ENCODE measurements around the gene GOLGA8Q. TPM values are rescaled to one million over a fixed set of nuclear protein-coding genes. Genes with fewer than 3 reads are reported as not detected.
"Not testable (repeated sequence)": the region's sequence is repeated elsewhere in the genome, so short reads cannot be mapped to it uniquely, and the experiment has no call there.

Gene GOLGA8Q, protein sequence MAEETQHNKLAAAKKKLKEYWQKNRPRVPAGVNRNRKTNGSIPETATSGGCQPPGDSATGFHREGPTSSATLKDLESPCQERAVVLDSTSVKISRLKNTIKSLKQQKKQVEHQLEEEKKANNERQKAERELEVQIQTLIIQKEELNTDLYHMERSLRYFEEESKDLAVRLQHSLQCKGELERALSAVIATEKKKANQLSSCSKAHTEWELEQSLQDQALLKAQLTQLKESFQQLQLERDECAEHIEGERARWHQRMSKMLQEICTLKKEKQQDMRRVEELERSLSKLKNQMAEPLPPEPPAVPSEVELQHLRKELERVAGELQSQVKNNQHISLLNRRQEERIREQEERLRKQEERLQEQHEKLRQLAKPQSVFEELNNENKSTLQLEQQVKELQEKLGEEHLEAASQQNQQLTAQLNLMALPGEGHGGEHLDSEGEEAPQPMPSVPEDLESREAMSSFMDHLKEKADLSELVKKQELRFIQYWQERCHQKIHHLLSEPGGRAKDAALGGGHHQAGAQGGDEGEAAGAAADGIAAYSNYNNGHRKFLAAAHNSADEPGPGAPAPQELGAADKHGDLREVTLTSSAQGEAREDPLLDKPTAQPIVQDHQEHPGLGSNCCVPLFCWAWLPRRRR
- 1.6 TPM for total RNA-seq

DNA sequence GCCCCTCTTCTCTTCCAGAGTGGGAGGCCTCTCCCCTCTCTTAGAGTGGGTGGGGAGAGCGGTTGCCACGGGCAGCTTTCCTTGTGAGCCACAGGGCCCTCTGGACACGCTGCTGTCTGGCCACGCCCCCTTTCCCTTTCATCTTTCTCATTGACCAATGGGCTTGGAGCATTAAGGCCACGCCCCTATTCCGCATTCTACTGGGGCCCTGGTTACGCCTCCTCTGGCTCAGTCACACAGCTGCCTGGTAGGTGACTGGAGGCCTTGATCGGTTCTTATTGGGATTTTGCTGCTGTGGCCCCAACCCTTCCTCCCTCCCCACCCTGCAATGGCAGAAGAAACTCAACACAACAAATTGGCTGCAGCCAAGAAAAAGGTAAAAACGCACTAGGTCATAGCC is at the start of gene GOLGA8Q:
GOLGA8Q (plus strand) TSS at position 301 of the 400 bp plus-strand sequence; CDS start at position 329, 28 bp downstream.
- DNase-seq (ENCODE audit: low spot score): not testable (repeated sequence)

DNA sequence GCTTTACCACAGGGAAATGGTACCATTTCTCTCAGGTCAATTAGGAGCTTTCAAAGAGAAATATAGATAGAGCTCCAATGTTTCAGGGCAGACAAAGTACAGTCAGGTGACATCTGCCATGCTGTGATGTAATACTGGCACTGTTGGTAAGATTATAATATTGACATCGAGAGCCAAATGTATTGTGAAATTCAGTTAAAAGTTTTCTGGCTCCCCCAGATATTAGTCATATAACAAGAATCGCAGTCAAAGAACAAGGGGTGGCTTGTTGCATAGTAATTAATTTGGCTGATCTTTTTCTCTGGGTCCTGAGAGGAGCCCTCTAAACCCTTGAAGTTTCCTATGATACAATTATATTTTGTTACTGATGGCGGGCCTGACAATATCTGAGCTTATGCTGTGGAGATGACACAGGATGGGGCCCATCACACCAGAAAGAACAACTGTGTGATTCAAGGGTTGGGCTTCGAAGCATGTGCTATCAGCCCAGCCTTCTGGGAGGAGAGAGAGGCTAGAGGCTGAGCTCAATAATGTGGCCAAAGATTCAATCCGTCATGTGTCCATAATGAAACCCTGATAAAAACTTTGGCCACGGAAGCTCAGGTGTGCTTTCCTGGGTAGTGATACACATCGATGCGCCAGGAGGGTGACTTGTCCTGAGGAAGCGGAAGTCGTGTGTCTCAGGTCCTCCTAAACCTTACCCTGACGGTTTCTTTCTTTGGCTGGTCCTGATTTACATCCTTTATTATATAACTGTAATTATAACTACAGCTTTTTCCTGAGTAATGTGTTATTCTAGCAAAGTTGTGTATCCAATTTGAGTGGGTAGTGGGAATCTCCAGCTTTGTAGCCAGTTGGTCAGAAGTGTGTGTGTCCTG is 48.7 kb upstream of the GOLGA8Q start:
- not testable (repeated sequence) for DNase-seq (ENCODE audit: low spot score)

DNA sequence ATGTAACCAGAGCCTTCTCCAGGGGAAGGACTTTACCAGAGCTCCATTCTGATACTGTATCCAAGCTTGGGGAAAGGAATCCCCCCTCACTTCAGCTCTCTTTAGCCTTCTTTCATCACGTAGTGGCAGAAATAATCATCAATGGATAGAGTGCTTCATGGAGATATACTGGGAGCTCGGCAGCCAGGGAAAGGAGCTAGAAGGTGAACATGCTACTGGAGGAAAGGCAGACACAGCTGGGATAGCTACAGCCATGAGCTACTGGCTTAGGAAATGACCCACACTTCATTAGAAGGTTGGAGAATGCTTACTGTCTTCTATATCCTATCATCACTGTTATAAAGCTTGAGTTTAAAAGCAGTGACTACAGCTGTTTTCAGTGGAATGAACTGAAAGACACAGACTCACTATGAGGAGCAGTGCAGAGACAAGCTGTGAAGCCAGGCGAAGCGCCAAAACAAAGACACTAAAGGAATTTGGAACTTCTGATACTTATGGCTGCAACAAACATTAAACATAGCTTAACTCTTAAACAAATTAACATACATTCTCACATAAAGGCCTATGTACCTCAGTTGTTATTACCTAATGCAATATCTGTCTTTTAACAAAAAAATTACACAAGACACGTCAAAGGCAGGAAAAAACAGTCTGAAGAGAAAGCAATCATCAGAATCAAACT is 47.5 kb upstream of the GOLGA8Q start:
- not testable (repeated sequence) for DNase-seq (ENCODE audit: low spot score)

DNA sequence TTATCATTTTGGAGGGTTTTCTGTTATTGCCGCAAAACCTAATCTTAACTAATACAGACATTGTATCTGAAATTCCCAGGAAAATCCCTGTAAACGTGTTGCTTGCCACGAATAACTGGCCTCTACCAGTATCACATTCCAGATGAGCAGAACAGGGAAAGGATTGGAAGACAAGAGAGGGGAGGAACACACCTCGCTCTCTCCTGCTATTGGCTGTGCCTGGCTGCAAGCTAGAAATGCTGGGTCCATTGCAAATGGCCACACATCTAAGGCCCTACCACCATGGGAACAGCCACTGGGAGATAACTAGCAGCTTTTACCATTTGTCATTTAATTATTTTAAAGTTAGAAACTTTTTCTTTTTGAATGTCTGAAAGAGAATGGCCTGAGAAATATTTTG is 37.3 kb upstream of the GOLGA8Q start:
- DNase-seq (ENCODE audit: low spot score): not testable (repeated sequence)

DNA sequence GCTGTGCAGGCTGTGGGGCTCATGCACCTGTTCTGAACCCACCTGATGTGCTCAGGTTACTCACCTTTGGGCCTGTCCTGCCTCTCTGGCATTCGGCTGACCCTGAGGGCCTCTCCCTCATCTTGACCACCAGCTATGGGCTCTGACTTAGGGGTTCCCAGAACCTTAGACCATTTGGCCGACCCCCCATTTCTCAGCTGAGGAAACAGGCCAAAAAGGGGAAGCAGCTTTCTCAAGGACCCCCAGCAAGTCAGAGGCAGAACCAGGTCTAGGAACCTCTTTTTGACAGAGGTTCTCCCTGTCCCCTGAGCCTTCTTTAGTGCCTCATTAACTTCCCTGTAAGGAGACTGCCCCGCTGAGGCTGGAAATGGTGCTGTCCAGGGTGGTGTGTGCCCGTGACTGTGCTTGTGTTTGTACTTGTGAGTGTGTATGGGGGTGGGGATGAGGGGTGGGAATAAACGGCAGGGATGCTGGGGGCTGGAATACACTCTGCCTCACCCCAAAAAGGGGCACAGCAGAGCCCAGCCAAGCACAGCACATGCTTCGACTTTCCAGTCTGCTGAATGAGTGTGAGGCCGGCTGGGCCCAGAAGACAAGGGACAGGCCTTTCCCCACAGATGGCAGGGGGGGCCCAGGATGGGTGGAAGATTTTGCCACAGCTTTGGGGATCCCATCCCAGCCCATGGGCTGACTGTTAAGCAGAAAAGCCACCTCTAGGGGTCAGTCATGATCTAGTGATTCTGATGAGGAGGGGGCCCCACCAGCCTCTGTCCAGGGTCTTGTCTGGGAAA is 28.2 kb upstream of the GOLGA8Q start:
- DNase-seq (ENCODE audit: low spot score): not testable (repeated sequence)

DNA sequence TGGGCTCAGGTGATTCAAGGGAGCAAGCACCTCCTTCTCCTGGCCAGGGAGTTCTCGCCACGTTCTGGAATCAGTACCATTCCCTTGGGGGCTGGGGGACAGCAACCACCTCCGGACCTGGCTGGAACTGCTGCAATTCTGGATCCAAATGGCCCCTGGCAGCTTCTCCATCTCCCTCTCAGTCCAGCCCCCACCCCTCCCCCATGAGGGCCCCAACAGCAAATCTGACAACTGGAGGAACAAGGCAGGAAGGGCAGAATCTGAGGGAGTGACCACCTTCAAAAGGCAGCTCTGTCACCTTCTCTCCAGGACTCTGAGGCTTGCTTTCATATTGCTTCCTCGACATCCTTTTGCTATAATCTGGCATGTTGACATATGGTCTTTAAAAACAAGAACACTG is 25.9 kb upstream of the GOLGA8Q start:
- DNase-seq (ENCODE audit: low spot score): not testable (repeated sequence)

DNA sequence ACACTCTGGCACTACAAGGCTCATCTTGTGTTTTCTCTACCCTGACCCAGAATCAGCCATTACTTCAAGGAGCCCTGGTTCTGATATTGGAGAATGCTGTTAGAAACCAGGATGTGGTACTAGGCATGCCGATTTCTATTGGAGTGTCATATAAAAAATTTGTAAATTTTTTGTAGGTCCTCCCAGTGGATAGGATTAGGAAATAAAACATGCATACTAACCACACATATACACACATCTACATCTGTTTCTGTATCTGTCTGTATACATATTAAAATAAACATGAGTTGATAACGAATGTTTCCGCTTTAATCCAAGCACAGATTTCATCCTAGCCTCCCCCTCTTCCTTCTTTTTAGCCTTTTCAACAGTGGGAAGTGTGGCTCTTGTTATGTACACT is 22.8 kb upstream of the GOLGA8Q start:
- not testable (repeated sequence) for DNase-seq (ENCODE audit: low spot score)

DNA sequence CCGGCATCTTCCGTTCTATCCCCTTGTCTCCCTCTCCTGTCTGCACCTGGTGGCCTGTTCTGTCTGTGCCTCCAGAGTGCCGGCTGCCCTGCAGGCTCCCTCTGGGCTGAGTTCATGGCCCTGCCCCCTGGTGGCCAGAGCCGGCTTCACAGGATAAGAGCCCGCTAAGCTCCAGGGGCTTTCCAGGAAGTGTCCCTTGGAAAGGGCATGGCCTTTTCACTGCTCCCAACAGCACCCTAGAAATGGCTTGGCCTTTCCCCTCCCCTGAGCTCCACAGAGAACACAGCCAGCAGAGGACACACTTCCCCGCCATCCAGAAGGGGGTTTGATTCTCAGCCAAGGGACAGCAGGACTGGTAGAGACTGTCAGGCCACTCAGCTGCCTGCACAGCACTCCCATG is 15.1 kb downstream of the GOLGA8Q start:
- not testable (repeated sequence) for DNase-seq (ENCODE audit: low spot score)

DNA sequence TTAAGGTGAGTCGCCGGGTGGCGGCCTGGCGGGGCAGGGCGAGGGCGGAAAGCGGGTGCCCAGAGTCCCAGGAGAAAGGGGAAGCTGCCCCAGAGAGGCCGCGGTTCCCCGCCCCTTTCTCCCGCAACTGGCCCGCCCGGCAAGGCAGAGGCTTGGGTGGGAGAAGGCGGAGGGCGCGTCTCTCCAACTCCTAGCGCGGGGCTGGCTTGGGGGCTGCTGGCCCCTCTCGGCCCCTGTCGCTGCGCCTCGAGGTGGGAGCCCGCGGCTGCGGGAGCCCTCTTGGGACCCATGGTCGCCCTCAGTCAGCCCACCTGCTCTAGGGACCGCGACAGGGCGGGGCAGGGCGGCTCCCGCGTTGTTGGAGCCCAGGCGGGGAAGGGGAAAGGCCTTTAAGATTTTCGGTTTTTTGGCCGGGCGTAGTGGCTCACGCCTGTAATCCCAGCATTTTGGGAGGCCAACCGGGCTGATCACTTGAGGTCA is 21.2 kb downstream of the GOLGA8Q start:
- not testable (repeated sequence) for DNase-seq (ENCODE audit: low spot score)

DNA sequence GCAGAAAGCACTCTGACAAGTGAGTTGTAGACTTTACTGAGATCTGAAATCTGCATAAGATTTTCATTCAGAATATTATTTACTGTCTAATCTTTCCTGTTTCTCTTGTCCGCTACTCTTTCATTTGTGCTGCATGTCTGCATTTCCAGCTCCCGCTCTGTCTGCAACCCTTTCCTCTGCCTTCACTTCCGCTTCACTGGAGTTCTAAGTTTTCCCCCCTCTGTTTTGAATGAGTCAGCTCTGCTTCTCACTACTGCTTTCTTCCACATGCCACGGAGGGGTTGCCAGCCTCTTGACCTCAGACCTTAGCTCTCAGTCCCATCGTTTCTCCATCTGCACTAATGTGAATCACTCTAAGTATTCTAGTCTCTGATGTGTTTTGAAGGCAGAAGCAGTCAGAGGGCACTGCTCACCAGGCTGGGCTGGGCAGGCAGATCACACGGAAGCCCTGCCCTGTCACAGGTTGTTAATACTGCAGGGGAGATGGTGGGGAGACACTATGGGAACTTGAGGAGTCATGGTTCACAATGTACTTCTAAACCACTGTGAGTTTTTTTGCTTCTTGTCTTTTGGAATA is 27.6 kb downstream of the GOLGA8Q start:
- not testable (repeated sequence) for DNase-seq (ENCODE audit: low spot score)

DNA sequence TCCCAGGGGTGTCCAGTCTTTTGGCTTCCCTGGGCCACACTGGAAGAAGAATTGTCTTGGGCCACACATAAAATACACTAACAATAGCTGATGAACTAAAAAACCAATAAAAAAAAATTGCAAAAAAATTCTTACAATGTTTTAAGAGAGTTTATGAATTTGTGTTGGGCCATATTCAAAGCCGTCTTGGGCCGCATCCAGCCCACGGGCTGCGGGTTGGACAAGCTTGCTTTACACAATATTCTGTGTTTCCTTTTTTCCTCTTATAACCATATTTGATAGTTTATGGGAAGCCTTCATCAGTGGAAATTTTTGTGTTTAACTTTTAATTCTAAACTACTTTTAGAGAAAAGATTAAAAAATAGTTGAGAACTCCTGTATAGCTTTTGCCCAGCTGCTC is 28.9 kb downstream of the GOLGA8Q start:
- DNase-seq (ENCODE audit: low spot score): not testable (repeated sequence)

DNA sequence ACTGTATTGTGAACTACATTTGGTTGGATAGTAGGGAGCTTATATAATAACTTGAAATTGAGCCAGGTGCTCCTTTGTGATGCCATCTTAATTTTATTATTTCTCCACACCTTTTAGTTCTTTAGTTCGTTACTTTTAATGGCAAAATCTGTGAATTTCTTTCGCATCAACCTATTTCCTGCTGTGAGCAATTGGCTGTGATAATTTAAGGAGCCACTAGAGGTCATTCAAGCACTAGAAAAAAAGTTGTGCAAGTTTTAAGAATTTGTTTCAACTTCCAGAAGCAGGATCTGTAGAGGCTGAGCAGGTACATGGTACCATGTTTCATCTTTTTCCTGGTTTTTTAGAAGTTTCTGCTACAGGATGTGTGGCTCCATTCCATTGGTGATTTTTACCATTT is 47.1 kb downstream of the GOLGA8Q start:
- DNase-seq (ENCODE audit: low spot score): not testable (repeated sequence)

DNA sequence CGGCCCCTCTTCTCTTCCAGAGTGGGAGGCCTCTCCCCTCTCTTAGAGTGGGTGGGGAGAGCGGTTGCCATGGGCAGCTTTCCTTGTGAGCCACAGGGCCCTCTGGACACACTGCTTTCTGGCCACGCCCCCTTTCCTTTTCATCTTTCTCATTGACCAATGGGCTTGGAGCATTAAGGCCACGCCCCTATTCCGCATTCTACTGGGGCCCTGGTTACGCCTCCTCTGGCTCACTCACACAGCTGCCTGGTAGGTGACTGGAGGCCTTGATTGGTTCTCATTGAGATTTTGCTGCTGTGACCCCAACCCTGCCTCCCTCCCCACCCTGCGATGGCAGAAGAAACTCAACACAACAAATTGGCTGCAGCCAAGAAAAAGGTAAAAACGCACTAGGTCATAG is 51.9 kb downstream of the GOLGA8Q start, which contains the start of gene GOLGA8H:
GOLGA8H (plus strand) TSS at position 233 of the 400 bp plus-strand sequence; CDS start at position 331, 98 bp downstream.
- DNase-seq (ENCODE audit: low spot score): not testable (repeated sequence)

Other genes with a start within 250 kb of the GOLGA8Q start
- gene CHRFAM7A, start 158.5 kb upstream of the GOLGA8Q start, total RNA-seq: 1.4 TPM
- 5.8 TPM for gene GOLGA8R, start 137.8 kb upstream of the GOLGA8Q start, total RNA-seq
- 0.46 TPM for gene GOLGA8H, start 52.0 kb downstream of the GOLGA8Q start, total RNA-seq

All from mucosa of gallbladder (tissue), 1 donor.